ENCODE data around the gene GPR27. TPM values are rescaled to one million over a fixed set of nuclear protein-coding genes. Genes with fewer than 3 reads are reported as not detected.

GPR27 gene, protein sequence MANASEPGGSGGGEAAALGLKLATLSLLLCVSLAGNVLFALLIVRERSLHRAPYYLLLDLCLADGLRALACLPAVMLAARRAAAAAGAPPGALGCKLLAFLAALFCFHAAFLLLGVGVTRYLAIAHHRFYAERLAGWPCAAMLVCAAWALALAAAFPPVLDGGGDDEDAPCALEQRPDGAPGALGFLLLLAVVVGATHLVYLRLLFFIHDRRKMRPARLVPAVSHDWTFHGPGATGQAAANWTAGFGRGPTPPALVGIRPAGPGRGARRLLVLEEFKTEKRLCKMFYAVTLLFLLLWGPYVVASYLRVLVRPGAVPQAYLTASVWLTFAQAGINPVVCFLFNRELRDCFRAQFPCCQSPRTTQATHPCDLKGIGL
- 1 to 10 TPM; 2.3 to 5.3 TPM for total RNA-seq

DNA sequence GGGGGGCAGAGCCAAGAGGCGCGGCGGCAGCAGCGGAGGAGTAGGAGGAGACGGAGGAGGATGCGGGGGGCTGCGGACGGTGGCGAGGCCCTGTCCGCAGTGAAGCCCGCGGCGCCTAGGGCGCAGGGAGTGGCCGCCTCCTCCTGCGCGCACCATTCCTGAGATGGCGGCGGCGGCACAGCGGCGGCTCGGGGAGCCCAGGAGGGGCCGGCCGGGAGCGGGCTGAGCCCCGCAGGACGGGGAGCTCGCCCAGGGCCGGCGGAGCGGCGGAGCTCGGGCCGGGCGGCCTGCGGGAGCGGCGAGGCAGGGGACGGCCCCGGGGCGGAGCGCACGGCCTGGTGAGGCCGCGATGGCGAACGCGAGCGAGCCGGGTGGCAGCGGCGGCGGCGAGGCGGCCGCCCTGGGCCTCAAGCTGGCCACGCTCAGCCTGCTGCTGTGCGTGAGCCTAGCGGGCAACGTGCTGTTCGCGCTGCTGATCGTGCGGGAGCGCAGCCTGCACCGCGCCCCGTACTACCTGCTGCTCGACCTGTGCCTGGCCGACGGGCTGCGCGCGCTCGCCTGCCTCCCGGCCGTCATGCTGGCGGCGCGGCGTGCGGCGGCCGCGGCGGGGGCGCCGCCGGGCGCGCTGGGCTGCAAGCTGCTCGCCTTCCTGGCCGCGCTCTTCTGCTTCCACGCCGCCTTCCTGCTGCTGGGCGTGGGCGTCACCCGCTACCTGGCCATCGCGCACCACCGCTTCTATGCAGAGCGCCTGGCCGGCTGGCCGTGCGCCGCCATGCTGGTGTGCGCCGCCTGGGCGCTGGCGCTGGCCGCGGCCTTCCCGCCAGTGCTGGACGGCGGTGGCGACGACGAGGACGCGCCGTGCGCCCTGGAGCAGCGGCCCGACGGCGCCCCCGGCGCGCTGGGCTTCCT lies at the start of gene GPR27:
TSS of gene GPR27 (plus strand) at position 155 of the 909 bp plus-strand sequence. CDS start at position 350, 195 bp downstream.
- H3K36me3 Mint-ChIP-seq, result peaks cover 2% of the 10 kb centered on the region
- no peaks in the 10 kb centered on the region for H3K9me3 Mint-ChIP-seq (ENCODE audit: low read depth)
- H3K27ac Mint-ChIP-seq, result no peak within 1 kb of the TSS
- DNase-seq (no peak), ATAC-seq (peak; percentile 63)
- H3K4me1 Mint-ChIP-seq, result peaks cover 3% of the 10 kb centered on the region
- peak within 1 kb of the TSS; percentile 63 for H3K4me3 Mint-ChIP-seq
- H3K27me3 Mint-ChIP-seq, result peaks cover 57% of the 10 kb centered on the region
- CTCF ChIA-PET, result interaction anchor here (1.0 to 1.1 kb wide), 3 partner anchors 20 to 25 kb away, joined by 3 to 6 read pairs (median 3); no protein-coding TSS in a partner anchor

DNA sequence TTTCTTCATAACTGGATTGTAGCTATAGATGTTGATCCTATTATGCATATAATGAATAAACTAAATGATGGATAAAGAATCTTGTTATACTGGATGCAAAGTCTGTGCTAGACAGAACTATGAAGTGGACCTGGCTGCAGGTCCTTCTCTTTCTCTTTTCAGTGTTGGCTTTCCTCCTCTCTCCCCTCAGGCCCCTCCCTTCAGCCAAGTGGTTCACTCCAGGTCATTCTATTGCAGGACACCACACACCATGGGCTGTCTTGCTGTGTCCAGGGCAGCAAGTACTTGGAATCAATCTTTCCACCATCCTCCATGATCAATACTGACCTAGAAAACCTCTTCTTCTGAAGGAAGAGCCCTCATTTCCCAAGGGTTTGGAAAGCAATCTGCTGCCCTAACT lies 48.7 kb upstream of the GPR27 start:
- H3K4me1 Mint-ChIP-seq, result peaks cover 70% of the 10 kb centered on the region
- no peaks in the 10 kb centered on the region for H3K27me3 Mint-ChIP-seq
- no peak overlapping the region for H3K4me3 Mint-ChIP-seq
- CTCF ChIA-PET, result interaction anchor here (2.6 kb wide), 1 partner anchor 154 kb away, joined by 9 read pairs; no protein-coding TSS in a partner anchor
- H3K9me3 Mint-ChIP-seq (ENCODE audit: low read depth), result no peaks in the 10 kb centered on the region
- ATAC-seq (no peak), DNase-seq (no peak)
- peaks cover 66% of the 10 kb centered on the region for H3K36me3 Mint-ChIP-seq
- H3K27ac Mint-ChIP-seq, result no peak overlapping the region

DNA sequence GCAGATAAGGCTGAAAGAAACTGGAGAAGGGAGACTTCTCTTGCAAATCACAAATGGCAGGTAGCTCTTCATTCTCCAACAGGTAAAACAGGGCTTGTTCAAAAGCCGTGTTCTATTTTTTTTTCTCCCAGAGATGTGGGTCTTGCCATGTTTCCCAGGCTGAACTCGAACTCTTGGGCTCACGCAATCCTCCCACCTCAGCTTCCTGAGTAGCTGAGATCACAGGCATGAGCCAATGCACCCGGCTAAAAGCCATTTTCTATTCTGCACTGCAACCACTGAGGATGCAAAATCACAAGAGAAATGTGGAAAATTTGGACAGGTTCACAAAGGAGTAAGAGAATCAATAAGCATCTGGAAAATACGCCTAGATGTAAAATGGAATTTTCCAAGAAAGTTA lies 48.0 kb upstream of the GPR27 start:
- DNase-seq (no peak), ATAC-seq (no peak)
- Mint-ChIP-seq H3K27me3 (no peaks in the 10 kb centered on the region), H3K36me3 (peaks cover 69% of the 10 kb centered on the region), H3K27ac (no peak overlapping the region), H3K4me3 (no peak overlapping the region), H3K9me3 (ENCODE audit: low read depth) (no peaks in the 10 kb centered on the region), H3K4me1 (peaks cover 76% of the 10 kb centered on the region)
- CTCF ChIA-PET, result no interaction called here

DNA sequence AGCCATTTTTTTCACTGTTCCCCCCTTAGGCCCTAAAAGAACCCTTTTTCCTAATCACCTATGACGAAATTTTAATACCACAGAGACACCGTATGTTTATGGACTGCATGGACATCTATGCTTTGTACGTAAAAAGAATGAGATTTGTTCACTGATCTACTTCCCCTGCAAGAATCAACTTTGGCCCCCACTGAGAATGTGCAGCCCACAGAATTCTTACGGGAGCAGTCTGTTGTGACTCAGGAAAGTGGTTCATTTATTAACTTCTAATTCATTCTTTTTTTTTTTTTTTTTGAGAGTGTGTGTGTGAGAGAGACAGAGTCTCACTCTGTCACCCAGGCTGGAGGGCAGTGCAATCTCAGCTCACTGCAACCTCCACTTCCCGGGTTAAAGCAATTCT lies 46.1 kb upstream of the GPR27 start:
- H3K27ac Mint-ChIP-seq, result no peak overlapping the region
- no peaks in the 10 kb centered on the region for H3K27me3 Mint-ChIP-seq
- H3K36me3 Mint-ChIP-seq, result peaks cover 57% of the 10 kb centered on the region
- no peak overlapping the region for H3K4me3 Mint-ChIP-seq
- no peak for ATAC-seq
- H3K9me3 Mint-ChIP-seq (ENCODE audit: low read depth), result no peaks in the 10 kb centered on the region
- DNase-seq, result no peak
- CTCF ChIA-PET, result interaction anchor here (0.8 kb wide), 1 partner anchor 23 kb away, joined by 3 read pairs; no protein-coding TSS in a partner anchor
- H3K4me1 Mint-ChIP-seq, result peaks cover 75% of the 10 kb centered on the region

DNA sequence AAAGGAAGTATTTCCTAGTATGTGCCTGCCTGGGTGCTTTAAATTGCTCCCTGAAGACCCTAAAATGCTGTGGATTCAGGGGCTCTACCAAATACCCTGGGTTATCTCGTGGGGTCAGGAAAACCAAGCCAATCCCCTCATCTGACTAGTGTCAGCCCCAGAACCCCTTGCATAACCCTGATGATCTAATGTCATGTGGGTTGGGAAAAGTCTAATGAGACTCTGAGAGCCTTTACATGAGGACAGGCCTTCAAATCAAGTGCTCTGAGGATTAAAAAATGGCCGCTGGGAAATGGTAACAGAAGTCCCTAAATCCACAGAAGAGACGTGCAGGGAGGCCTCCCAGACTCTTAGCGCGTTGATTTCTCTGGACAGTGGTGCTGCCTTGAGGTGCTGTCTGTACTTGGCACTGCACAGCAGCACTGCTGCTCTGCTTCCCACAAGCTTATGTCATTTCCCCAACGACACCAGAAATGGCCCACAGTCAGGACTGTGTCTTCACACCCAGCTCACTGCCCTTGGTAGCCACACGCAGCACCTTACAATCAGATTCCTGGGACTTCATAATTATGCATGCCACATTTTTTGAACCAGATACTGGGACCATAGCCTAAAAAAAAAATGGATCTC lies 45.1 kb upstream of the GPR27 start:
- peak; percentile 45 for ATAC-seq
- H3K27ac Mint-ChIP-seq, result peak overlapping the region; percentile 33
- DNase-seq, result peak; percentile 48
- CTCF ChIA-PET, result interaction anchor here (1.0 to 1.5 kb wide), 2 partner anchors 9 to 167 kb away, joined by 3 read pairs; no protein-coding TSS in a partner anchor
- peaks cover 59% of the 10 kb centered on the region for H3K36me3 Mint-ChIP-seq
- no peak overlapping the region for H3K4me3 Mint-ChIP-seq
- no peaks in the 10 kb centered on the region for H3K27me3 Mint-ChIP-seq
- H3K4me1 Mint-ChIP-seq, result peaks cover 74% of the 10 kb centered on the region
- H3K9me3 Mint-ChIP-seq (ENCODE audit: low read depth), result no peaks in the 10 kb centered on the region

DNA sequence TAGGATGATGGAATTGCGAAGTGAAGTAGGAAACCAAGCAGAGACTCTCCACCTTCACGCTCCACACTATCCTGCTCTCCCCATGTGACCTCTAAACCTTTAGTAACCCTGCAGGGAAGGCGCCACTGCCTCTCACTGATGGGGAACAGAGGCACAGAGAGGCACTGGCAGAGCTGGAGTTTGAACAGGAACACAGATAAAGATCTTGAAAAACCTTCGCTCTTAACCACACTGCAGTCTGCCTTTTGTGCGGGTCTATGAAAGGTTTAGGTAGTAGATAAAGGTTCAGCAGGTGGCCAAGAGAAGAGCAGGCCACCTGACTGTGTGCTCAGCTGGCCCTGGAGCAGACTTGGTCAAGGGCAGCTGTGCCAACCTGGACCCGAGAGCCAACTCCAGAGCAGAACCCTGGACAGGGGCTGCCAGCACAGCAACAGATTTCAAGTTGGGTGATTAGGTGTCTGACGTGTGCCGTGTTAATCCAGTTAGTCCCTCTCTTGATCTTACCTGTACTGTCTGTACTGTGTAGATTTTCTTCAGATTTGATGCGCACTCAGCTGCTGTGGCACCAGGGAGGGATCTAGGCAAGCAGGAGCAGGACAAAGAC lies 43.6 kb upstream of the GPR27 start:
- DNase-seq (no peak), ATAC-seq (no peak)
- Mint-ChIP-seq H3K4me3 (no peak overlapping the region), H3K27me3 (no peaks in the 10 kb centered on the region), H3K4me1 (peaks cover 71% of the 10 kb centered on the region), H3K9me3 (ENCODE audit: low read depth) (no peaks in the 10 kb centered on the region), H3K27ac (peak overlapping the region; percentile 75), H3K36me3 (peaks cover 52% of the 10 kb centered on the region)
- CTCF ChIA-PET, result interaction anchor here (1.5 to 2.7 kb wide), 4 partner anchors 14 to 165 kb away, joined by 3 to 29 read pairs (median 15); partner anchors contain the start of gene EIF4E3

DNA sequence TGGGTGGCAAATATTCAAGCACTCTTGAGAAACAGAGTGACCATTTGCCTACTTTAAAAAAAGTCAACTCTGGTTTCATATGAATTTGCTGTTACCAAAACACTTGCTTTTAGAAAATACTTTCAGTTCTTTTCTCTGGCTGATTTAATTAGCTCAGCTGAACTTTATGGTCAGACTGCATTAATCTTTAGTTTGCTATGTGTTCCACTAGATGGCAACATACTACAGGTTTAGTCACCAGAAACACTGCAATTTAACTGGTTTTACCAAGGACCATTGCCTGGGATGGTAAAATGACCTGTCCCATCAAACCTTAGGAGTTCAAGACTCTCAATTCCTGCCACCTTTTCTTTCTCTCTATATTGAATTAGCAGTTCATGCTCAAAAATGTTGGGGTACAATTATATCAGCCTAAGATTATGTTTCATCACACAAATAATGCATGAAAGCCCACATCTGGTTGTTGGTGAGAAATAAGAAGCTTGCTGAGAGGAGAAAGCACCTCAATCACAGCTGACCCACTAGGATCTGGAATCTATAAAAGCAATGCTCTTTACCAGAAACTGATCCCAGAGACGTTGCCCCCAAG lies 42.7 kb upstream of the GPR27 start:
- no peak overlapping the region for H3K4me3 Mint-ChIP-seq
- H3K9me3 Mint-ChIP-seq (ENCODE audit: low read depth), result no peaks in the 10 kb centered on the region
- peaks cover 65% of the 10 kb centered on the region for H3K4me1 Mint-ChIP-seq
- H3K27me3 Mint-ChIP-seq, result no peaks in the 10 kb centered on the region
- H3K27ac Mint-ChIP-seq, result peak overlapping the region; percentile 57
- H3K36me3 Mint-ChIP-seq, result peaks cover 47% of the 10 kb centered on the region
- DNase-seq (no peak), ATAC-seq (peak; percentile 77)
- CTCF ChIA-PET, result interaction anchor here (0.8 to 2.7 kb wide), 18 partner anchors 10 to 637 kb away, joined by 3 to 35 read pairs (median 4); partner anchors contain the start of gene EIF4E3

DNA sequence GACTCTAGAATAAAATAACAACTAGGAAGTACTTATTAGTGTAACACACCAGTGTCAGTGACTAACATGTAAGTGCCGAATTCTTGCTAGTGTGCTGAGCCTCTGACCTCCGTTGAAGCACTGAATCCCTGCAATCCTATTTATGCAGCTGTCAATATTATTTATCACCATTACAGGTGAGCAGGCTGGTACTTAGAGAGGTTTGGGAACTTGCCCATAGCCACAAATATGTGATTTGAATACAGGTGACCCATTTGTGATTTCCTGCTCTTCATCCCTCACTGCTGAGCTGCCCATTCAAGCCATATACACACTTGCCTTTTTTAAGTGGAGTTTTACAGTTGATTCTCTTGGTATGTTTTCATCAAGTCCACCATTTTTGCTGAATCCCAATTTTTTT lies 40.6 kb upstream of the GPR27 start:
- Mint-ChIP-seq H3K27ac (no peak overlapping the region), H3K36me3 (peaks cover 32% of the 10 kb centered on the region), H3K27me3 (no peaks in the 10 kb centered on the region), H3K4me3 (no peak overlapping the region), H3K9me3 (ENCODE audit: low read depth) (no peaks in the 10 kb centered on the region), H3K4me1 (peaks cover 73% of the 10 kb centered on the region)
- CTCF ChIA-PET, result interaction anchor here (1.1 to 1.8 kb wide), 2 partner anchors 17 to 163 kb away, joined by 5 to 8 read pairs; no protein-coding TSS in a partner anchor
- ATAC-seq (no peak), DNase-seq (no peak)

DNA sequence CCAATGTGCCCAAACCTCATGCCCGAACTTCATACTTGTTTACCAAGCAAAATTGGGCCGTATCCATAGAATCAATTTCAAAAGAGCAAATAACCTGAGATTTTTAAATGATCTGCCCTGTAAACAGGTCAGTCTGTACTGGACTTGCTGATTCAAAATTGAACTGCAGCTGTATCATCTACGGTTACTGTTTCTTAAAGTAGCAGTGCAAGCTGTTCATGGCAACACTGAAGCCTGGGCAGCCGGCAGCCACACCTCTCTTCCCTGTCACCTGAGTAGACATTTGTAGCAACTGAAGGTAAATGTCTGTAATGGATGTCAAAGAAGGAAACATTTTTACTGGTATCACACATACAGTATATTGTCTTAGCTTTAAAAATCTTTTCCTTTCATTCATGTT lies 39.1 kb upstream of the GPR27 start:
- Mint-ChIP-seq H3K4me1 (peaks cover 75% of the 10 kb centered on the region), H3K4me3 (no peak overlapping the region), H3K27me3 (no peaks in the 10 kb centered on the region), H3K9me3 (ENCODE audit: low read depth) (no peaks in the 10 kb centered on the region), H3K27ac (no peak overlapping the region), H3K36me3 (peaks cover 29% of the 10 kb centered on the region)
- CTCF ChIA-PET, result interaction anchor here (1.4 to 1.8 kb wide), 2 partner anchors 10 to 161 kb away, joined by 3 to 8 read pairs; partner anchors contain the start of gene EIF4E3
- ATAC-seq (no peak), DNase-seq (no peak)

DNA sequence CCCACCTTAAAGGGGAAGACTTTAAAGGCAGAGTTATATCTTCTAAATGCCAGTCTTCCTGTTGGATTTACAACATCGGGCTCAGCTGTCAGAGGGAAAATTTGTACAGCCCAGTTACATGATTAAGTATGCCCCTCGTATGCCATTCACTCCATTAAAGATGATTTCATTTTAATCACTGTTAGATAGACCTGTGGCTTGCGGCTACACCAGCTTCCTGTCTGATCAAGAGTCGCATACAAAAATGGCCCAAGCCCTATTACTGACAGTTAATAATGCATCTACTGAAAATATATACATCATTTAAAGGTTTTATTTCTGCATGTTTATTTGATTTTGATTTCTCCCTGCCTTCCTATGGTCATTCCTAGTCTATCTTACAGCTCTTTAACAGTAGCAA lies 35.6 kb upstream of the GPR27 start:
- peak; percentile 57 for ATAC-seq
- H3K9me3 Mint-ChIP-seq (ENCODE audit: low read depth), result no peaks in the 10 kb centered on the region
- peaks cover 77% of the 10 kb centered on the region for H3K4me1 Mint-ChIP-seq
- peak overlapping the region; percentile 76 for H3K27ac Mint-ChIP-seq
- peak overlapping the region; percentile 36 for H3K4me3 Mint-ChIP-seq
- DNase-seq, result peak; percentile 82
- CTCF ChIA-PET, result interaction anchor here (1.0 to 3.8 kb wide), 3 partner anchors 9 to 157 kb away, joined by 3 to 32 read pairs (median 5); no protein-coding TSS in a partner anchor
- peaks cover 33% of the 10 kb centered on the region for H3K36me3 Mint-ChIP-seq
- H3K27me3 Mint-ChIP-seq, result no peaks in the 10 kb centered on the region

DNA sequence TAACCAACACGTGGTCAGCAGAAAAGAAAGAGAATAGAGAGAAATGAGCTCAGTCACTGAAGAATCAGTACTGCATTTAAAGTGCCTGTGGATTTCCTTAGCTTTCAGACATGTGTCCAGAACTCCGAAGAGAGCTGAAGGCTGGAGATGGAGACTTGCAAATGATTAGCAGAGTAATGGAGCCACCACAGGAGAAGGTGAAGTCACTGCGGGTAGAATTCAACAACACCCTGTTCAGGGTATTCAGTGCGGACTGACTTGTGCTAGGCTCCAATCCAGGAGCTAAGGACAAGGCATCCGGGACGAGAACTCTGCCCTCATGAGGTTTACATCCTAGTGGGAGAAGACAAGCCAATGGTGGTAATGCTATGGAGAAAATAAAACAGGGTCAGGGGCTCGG lies 32.7 kb upstream of the GPR27 start:
- H3K9me3 Mint-ChIP-seq (ENCODE audit: low read depth), result no peaks in the 10 kb centered on the region
- DNase-seq (no peak), ATAC-seq (no peak)
- H3K36me3 Mint-ChIP-seq, result peaks cover 34% of the 10 kb centered on the region
- peak overlapping the region; percentile 70 for H3K4me3 Mint-ChIP-seq
- no peaks in the 10 kb centered on the region for H3K27me3 Mint-ChIP-seq
- CTCF ChIA-PET, result interaction anchor here (0.9 to 3.8 kb wide), 3 partner anchors 8 to 150 kb away, joined by 3 to 32 read pairs (median 8); no protein-coding TSS in a partner anchor
- peak overlapping the region; percentile 96 for H3K27ac Mint-ChIP-seq
- peaks cover 65% of the 10 kb centered on the region for H3K4me1 Mint-ChIP-seq

DNA sequence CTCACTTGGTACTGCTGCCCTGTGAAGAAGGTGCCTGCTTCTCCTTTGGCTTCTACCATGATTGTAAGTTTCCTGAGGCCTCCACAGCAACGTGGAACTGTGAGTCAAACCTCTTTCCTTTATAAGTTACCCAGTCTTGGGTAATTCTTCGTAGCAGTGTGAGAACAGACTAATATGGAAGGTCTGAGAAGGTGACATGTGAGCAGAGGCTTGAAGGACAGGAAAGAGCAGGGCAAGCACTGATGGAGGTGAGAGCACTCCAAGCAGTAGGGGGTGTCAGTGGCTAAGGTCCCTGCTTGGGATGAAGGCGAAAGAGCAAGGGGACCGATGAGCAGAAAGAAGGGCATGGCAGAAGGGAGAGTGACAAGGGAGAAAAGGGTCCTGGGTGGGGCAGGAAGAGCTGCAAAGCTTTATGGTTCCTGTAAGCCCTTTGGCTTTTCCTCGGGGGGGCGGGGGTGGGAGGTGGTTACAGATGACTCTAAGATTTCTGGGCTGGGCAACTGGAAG lies 32.0 kb upstream of the GPR27 start:
- Mint-ChIP-seq H3K9me3 (ENCODE audit: low read depth) (no peaks in the 10 kb centered on the region), H3K4me1 (peaks cover 69% of the 10 kb centered on the region), H3K36me3 (peaks cover 34% of the 10 kb centered on the region), H3K4me3 (peak overlapping the region; percentile 70), H3K27ac (peak overlapping the region; percentile 96), H3K27me3 (no peaks in the 10 kb centered on the region)
- peak; percentile 68 for DNase-seq
- ATAC-seq, result peak; percentile 27
- CTCF ChIA-PET, result interaction anchor here (2.0 to 3.5 kb wide), 2 partner anchors 11 kb away, joined by 8 to 26 read pairs; no protein-coding TSS in a partner anchor
